ENCODE measurements around the gene VAPA.
"Not testable (repeated sequence)": the region's sequence is repeated elsewhere in the genome, so short reads cannot be mapped to it uniquely, and the experiment has no call there.

The VAPA gene

GRCh38 chr18:9887992-9888391 is 25.8 kb upstream of the VAPA start:
- no peak for DNase-seq

GRCh38 chr18:9890196-9890595 is 23.6 kb upstream of the VAPA start:
- DNase-seq = no peak

DNA sequence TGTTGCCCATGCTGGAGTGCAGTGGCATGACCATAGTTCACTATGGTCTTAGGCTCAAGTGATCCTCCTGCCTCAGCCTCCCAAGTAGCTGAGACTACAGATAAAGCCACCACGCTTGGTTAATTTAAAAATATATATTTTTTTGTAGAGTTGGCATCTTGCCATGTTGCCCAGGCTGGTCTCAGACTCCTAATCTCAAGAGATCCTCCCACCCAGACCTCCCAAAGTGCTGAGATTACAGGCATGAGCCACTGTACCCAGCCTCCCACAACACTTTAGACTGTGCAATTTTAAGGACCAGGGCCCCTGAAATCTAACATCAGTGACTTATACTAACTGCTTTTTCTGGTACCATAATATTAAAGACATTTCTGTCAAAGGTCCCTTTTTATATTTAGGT is 22.9 kb upstream of the VAPA start:
- DNase-seq = peak; percentile 78

DNA sequence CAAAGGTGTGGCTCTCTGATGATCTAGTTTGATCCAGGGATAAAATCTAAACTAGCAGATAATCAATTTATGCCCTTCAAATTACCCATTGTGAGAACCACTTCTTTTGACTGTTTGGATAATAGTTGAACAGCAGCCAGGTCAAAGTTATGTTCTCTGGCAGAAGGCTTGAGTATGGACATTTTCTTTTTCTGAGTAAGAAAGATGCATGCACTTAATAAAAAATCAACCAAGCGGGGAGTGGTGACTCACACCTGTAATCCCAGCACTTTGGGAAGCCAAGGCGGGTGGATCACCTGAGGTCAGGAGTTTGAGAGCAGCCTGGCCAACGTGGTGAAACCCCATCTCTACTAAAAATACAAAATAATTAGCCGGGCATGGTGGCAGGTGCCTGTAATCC is 22.3 kb upstream of the VAPA start:
- DNase-seq = not testable (repeated sequence)

DNA sequence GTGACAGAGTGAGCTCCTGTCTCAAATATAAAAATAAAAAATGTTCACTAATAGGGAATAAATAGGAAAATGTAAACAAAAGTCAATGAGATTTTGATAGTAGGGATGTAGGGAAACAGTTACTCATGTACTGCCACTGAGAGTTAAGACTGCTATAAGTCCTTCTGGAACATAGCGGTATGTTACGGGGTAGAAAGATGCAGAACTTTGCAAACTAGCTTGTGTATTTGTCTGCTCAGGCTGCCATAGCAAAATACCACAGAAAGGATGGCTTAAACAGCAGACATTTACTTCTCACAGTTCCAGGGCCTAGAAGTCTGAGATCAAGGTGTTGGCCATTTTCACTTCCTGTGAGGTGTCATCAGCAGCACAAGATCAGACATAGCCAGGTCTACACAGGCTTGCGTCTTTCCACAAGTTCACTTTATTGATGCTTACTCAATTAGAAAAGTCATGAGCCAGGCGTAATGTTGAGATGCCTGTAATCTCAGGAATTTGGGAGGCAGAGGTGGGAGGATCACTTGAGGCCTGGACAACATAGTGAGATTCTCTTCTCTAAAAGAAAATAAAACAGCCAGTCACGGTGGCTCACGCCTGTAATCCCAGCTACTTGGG is 19.3 kb upstream of the VAPA start:
- DNase-seq = no peak

DNA sequence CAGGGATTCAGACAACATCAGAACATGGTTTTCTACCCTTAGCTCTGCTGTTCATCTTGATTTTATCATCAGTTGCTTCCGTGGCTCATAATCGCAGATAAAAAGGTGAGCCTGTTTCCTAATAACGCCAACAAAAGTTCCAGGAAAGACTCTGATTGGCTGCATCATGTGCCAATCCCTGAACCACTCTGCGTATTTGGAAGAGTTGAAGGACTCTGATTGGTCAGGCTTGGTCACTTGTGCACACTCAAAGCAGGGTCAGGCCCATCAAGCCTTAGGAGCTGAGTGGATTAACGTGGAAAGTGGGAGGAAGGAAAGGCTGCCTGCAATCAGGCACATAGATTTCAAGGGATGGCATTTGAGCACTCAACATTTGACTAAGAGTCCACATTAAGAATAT is 16.7 kb upstream of the VAPA start:
- DNase-seq = no peak

- not testable (repeated sequence) for DNase-seq
Observed at GRCh38 chr18:9897787-9898291, 16.0 kb upstream of the VAPA start.

- DNase-seq = peak; percentile 91
Observed at GRCh38 chr18:9898792-9899549, 14.8 kb upstream of the VAPA start.

DNA sequence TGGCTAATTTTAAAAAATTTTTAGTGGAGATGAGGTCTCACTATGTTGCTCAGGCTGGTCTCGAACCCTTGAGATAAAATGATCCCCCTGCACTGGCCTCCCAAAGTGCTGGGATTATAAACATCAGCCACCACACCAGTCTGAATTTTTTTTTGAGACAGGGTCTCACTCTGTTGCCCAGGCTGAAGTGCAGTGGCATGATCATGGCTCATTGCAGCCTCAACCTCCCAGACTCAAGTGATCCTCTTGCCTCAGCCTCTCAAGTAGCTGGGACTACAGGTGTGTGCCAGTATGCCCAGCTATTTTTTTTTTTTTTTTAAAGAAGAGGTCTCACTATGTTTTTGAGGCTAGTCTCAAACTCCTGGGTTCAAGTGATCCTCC is 14.3 kb upstream of the VAPA start:
- not testable (repeated sequence) for DNase-seq

DNA sequence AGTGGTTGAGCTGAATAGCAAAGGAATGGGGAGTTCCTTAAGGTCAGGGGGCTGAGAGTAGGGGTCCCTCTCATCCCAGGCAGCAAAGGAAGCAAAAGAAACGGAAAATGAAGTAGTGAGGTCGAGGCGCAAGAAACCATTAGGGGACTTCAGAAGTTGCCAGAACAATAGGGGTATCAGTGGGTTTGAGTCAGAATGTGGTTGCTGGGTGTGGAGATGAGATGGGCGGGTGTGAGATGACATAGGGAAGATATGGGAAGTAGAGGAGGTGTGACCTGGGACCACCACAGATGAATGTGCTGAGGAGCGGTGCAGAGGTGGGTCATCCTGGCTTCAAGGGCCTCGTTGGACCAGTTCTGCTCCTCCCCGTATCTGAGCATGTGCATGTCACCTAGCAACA is 13.1 kb upstream of the VAPA start:
- no peak for DNase-seq

DNA sequence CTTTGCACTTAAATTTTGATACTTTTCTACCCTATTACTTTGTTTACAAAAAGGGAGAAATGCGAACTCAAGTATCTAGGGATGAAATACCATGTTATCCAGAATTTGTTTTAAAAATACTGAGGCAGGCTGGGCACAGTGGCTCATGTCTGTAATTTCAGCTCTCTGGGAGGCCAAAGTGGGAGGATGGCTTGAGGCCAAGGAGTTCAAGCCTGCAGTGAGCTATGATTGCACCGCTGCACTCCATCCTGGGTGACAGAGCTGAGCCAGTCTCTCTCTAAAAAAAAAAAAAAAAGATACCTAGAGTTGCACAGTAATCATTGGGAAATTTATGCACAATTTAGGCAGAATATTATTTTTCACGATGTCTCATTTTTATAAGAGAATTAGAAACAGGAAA is 12.4 kb upstream of the VAPA start:
- DNase-seq = no peak

DNA sequence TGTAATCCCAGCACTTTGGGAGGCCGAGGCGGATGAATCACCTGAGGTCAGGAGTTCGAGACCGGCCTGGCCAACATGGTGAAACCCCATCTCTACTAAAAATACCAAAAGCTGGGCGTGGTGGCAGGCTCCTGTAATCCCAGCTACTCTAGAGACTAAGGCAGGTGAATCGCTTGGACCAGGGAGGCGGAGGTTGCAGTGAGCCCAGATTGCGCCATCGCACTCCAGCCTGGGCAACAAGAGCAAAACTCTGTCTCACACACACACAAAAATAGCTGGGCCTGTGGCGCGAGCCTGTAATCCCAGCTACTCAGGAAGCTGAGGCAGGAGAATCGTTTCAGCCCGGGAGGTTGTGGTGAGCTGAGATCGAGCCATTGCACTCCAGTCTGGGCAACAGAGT is 11.6 kb upstream of the VAPA start:
- DNase-seq = not testable (repeated sequence)

GRCh38 chr18:9902832-9903231 is 11.0 kb upstream of the VAPA start:
- no peak for DNase-seq

DNA sequence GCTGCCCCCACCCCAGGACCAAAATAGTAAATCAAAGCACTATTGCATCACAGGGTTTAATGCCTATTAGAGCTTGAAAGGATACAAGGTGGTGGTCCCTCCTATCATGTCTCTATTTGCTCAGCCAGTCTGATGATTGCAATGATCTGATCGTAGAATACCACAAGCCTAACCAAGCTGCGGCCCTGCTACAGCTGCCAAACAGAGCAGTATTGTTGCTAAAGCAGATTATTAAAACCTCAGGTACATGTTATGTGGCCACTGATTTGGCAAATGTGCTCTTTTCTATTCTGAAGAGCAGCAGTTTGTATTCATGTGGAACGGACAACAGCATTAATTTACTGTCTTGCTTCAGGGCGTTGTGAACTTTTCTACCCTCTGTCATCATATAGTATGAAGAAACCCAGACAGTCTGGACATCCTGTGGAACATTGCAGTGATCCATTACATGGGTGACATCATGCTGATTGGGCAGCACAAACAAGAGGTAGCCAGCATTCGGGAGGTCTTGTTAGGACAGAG is 8.4 kb upstream of the VAPA start:
- peak; percentile 50 for DNase-seq

DNA sequence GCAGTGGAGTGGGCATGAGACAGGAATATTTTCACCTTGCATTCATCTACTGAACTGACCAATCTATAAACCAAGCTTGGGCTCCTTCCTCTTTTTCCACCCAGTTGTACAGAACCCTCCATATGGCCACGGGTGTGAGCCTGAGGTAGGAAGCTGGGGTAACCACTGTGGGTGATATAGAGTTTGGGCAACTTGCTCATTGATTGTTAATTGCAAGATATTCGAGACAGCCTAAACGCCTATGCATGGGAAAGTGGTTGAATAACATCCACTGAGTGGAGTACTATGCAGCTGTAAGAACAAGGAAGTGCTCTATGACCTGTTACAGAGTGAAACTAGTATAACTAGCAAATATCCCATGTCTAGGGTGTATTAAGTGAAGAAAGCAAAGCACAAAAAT is 7.3 kb upstream of the VAPA start:
- DNase-seq = peak; percentile 77

GRCh38 chr18:9907867-9908266 is 5.9 kb upstream of the VAPA start:
- no peak for DNase-seq

- no peak for DNase-seq
Observed at GRCh38 chr18:9910071-9910470, 3.7 kb upstream of the VAPA start.

- DNase-seq = no peak
Observed at GRCh38 chr18:9910661-9911060, 3.2 kb upstream of the VAPA start.

DNA sequence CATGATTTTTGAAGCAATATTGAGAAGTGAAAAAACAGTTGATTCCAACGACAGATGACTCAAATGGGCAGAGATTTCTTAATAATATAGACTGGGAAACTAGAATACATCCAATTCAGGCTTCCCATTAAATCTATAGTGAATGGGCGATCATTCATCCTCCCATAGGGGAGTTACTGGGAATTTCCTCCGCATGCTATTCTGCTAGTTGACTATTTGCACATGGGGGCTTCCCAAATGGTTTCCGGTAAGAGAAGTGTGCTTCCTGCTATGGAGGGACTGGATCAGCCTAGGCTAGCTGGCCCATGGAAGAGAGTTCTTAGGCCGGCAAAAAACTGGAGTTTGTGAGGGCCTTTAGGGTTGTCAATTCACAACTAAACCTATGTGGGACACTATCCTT is 2.6 kb upstream of the VAPA start:
- DNase-seq = no peak

- not testable (repeated sequence) for DNase-seq
Observed at GRCh38 chr18:9912285-9912684, 1.5 kb upstream of the VAPA start.

GRCh38 chr18:9913151-9913525 is 678 bp upstream of the VAPA start:
- DNase-seq = no peak

DNA sequence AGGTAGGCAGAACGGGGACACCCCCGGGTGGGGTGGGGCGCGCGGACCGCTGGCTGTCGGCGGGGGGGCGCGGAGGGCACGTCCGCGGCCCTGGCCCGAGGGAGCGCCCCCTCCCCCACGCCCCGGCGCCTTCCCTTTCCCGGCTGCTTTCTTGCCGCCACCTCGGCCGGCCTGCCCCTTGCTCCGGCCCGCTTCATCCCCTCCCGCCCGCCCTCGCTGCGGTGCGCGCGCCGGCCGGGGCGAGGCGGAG is 443 bp downstream of the VAPA start:
- no peak for DNase-seq

- peak; percentile 95 for DNase-seq
Observed at GRCh38 chr18:9914584-9915290, 921 bp downstream of the VAPA start.
